ENCODE data around the gene ZNF318. TPM values are rescaled to one million over a fixed set of nuclear protein-coding genes. Genes with fewer than 3 reads are reported as not detected.
"Not testable (repeated sequence)": the region's sequence is repeated elsewhere in the genome, so short reads cannot be mapped to it uniquely, and the experiment has no call there.

Gene ZNF318
- total RNA-seq, 3 donors from 2014 or later = 7.4 to 7.8 (median 7.6) TPM

GRCh38 chr6:43307451-43308100, 61.9 kb downstream of the ZNF318 start:
- H3K4me3 Mint-ChIP-seq = no peak overlapping the region
- peaks cover 7% of the 10 kb centered on the region for H3K4me1 Mint-ChIP-seq (ENCODE audit: low read depth)
- no peaks in the 10 kb centered on the region for H3K9me3 Mint-ChIP-seq
- no peak for DNase-seq
- H3K36me3 Mint-ChIP-seq (ENCODE audit: insufficient read depth) = no peaks in the 10 kb centered on the region
- ATAC-seq = no peak
- H3K27me3 Mint-ChIP-seq (ENCODE audit: low read depth) = no peaks in the 10 kb centered on the region

- DNase-seq (no peak), ATAC-seq (no peak)
- Mint-ChIP-seq H3K9me3 (no peaks in the 10 kb centered on the region), H3K4me1 (ENCODE audit: low read depth) (peaks cover 7% of the 10 kb centered on the region), H3K4me3 (no peak overlapping the region), H3K27me3 (ENCODE audit: low read depth) (no peaks in the 10 kb centered on the region), H3K36me3 (ENCODE audit: insufficient read depth) (no peaks in the 10 kb centered on the region)
Observed at GRCh38 chr6:43306086-43306485, 63.4 kb downstream of the ZNF318 start.

- H3K27me3 Mint-ChIP-seq (ENCODE audit: low read depth) = peaks cover 3% of the 10 kb centered on the region
- H3K36me3 Mint-ChIP-seq (ENCODE audit: insufficient read depth) = no peaks in the 10 kb centered on the region
- ATAC-seq (no peak), DNase-seq (no peak)
- no peak overlapping the region for H3K4me3 Mint-ChIP-seq
- peaks cover 7% of the 10 kb centered on the region for H3K4me1 Mint-ChIP-seq (ENCODE audit: low read depth)
- no peaks in the 10 kb centered on the region for H3K9me3 Mint-ChIP-seq
Observed at GRCh38 chr6:43304882-43305281, 64.6 kb downstream of the ZNF318 start.

GRCh38 chr6:43304361-43304760, 65.1 kb downstream of the ZNF318 start:
- H3K9me3 Mint-ChIP-seq = no peaks in the 10 kb centered on the region
- no peaks in the 10 kb centered on the region for H3K36me3 Mint-ChIP-seq (ENCODE audit: insufficient read depth)
- H3K27me3 Mint-ChIP-seq (ENCODE audit: low read depth) = peaks cover 3% of the 10 kb centered on the region
- DNase-seq = no peak
- ATAC-seq = no peak
- no peak overlapping the region for H3K4me3 Mint-ChIP-seq
- peaks cover 7% of the 10 kb centered on the region for H3K4me1 Mint-ChIP-seq (ENCODE audit: low read depth)

- Mint-ChIP-seq H3K9me3 (no peaks in the 10 kb centered on the region), H3K27me3 (ENCODE audit: low read depth) (peaks cover 5% of the 10 kb centered on the region), H3K36me3 (ENCODE audit: insufficient read depth) (no peaks in the 10 kb centered on the region), H3K4me3 (no peak overlapping the region), H3K4me1 (ENCODE audit: low read depth) (peaks cover 3% of the 10 kb centered on the region)
- DNase-seq (no peak), ATAC-seq (no peak)
Observed at GRCh38 chr6:43303751-43304331, 65.6 kb downstream of the ZNF318 start.

GRCh38 chr6:43303006-43303405, 66.4 kb downstream of the ZNF318 start:
- not testable (repeated sequence) for H3K27me3 Mint-ChIP-seq (ENCODE audit: low read depth); H3K4me1 Mint-ChIP-seq (ENCODE audit: low read depth); H3K36me3 Mint-ChIP-seq (ENCODE audit: insufficient read depth); H3K4me3 Mint-ChIP-seq; ATAC-seq; H3K9me3 Mint-ChIP-seq; DNase-seq

GRCh38 chr6:43302126-43302525, 67.3 kb downstream of the ZNF318 start:
- Mint-ChIP-seq H3K4me1 (ENCODE audit: low read depth) (no peaks in the 10 kb centered on the region), H3K27me3 (ENCODE audit: low read depth) (peaks cover 5% of the 10 kb centered on the region), H3K4me3 (no peak overlapping the region), H3K9me3 (no peaks in the 10 kb centered on the region), H3K36me3 (ENCODE audit: insufficient read depth) (no peaks in the 10 kb centered on the region)
- ATAC-seq (no peak), DNase-seq (no peak)

- DNase-seq = no peak
- no peaks in the 10 kb centered on the region for H3K36me3 Mint-ChIP-seq (ENCODE audit: insufficient read depth)
- H3K4me3 Mint-ChIP-seq = no peak overlapping the region
- H3K27me3 Mint-ChIP-seq (ENCODE audit: low read depth) = peaks cover 5% of the 10 kb centered on the region
- ATAC-seq = no peak
- H3K9me3 Mint-ChIP-seq = no peaks in the 10 kb centered on the region
- H3K4me1 Mint-ChIP-seq (ENCODE audit: low read depth) = no peaks in the 10 kb centered on the region
Observed at GRCh38 chr6:43301081-43301870, 68.2 kb downstream of the ZNF318 start.

GRCh38 chr6:43299338-43300293, 69.8 kb downstream of the ZNF318 start:
- ATAC-seq (no peak), DNase-seq (no peak)
- no peaks in the 10 kb centered on the region for H3K9me3 Mint-ChIP-seq
- H3K4me1 Mint-ChIP-seq (ENCODE audit: low read depth) = no peaks in the 10 kb centered on the region
- H3K4me3 Mint-ChIP-seq = no peak overlapping the region
- no peaks in the 10 kb centered on the region for H3K36me3 Mint-ChIP-seq (ENCODE audit: insufficient read depth)
- H3K27me3 Mint-ChIP-seq (ENCODE audit: low read depth) = peaks cover 5% of the 10 kb centered on the region

- Mint-ChIP-seq H3K27me3 (ENCODE audit: low read depth) (peaks cover 5% of the 10 kb centered on the region), H3K36me3 (ENCODE audit: insufficient read depth) (no peaks in the 10 kb centered on the region), H3K4me1 (ENCODE audit: low read depth) (no peaks in the 10 kb centered on the region), H3K9me3 (no peaks in the 10 kb centered on the region), H3K4me3 (no peak overlapping the region)
- ATAC-seq = no peak
- DNase-seq = no peak
Observed at GRCh38 chr6:43298565-43299337, 70.7 kb downstream of the ZNF318 start.

- DNase-seq (no peak), ATAC-seq (no peak)
- no peaks in the 10 kb centered on the region for H3K36me3 Mint-ChIP-seq (ENCODE audit: insufficient read depth)
- H3K9me3 Mint-ChIP-seq = no peaks in the 10 kb centered on the region
- peaks cover 5% of the 10 kb centered on the region for H3K27me3 Mint-ChIP-seq (ENCODE audit: low read depth)
- no peaks in the 10 kb centered on the region for H3K4me1 Mint-ChIP-seq (ENCODE audit: low read depth)
- no peak within 1 kb of the TSS for H3K4me3 Mint-ChIP-seq
Observed at GRCh38 chr6:43297644-43298564, 71.5 kb downstream of the ZNF318 start, which contains the start of gene SLC22A7. Gene SLC22A7, plus strand, starts transcription at chr6:43298260. Its CDS starts 99 bp downstream, at chr6:43298359.

GRCh38 chr6:43296780-43297497, 72.5 kb downstream of the ZNF318 start:
- H3K36me3 Mint-ChIP-seq (ENCODE audit: insufficient read depth) = no peaks in the 10 kb centered on the region
- no peaks in the 10 kb centered on the region for H3K9me3 Mint-ChIP-seq
- H3K4me3 Mint-ChIP-seq = no peak overlapping the region
- H3K27me3 Mint-ChIP-seq (ENCODE audit: low read depth) = peaks cover 5% of the 10 kb centered on the region
- no peak for DNase-seq
- ATAC-seq = no peak
- H3K4me1 Mint-ChIP-seq (ENCODE audit: low read depth) = no peaks in the 10 kb centered on the region
